HFFc6 (cell line): ENCODE data around the gene PRELP. TPM values are rescaled to one million over a fixed set of nuclear protein-coding genes. Genes with fewer than 3 reads are reported as not detected.

ENCODE experiments used
- DNase-seq: peaks from one replicate; pipeline ENCODE4 v3.0.0-alpha.2; 2018
- H3K27ac Mint-ChIP-seq: 2 replicates; pipeline ENCODE4 v1.8.0; 2020; ENCODE audit warnings: mild to moderate bottlenecking, mixed read lengths
- H3K27me3 Mint-ChIP-seq: 2 replicates; pipeline ENCODE4 v1.8.0; 2021; ENCODE audit warnings: mild to moderate bottlenecking, moderate library complexity, mixed read lengths; ENCODE audit not compliant: insufficient read depth
- H3K36me3 Mint-ChIP-seq: 2 replicates; pipeline ENCODE4 v1.8.0; 2021; ENCODE audit warnings: low read depth, mixed read lengths
- H3K4me1 Mint-ChIP-seq: 2 replicates; pipeline ENCODE4 v1.8.0; 2020; ENCODE audit warnings: low read depth, mixed read lengths
- H3K4me3 Mint-ChIP-seq: 2 replicates; pipeline ENCODE4 v1.8.0; 2020; ENCODE audit warnings: mild to moderate bottlenecking, moderate library complexity, mixed read lengths
- H3K9me3 Mint-ChIP-seq: 2 replicates; pipeline ENCODE4 v1.8.0; 2020; ENCODE audit warnings: mild to moderate bottlenecking, mixed read lengths
- total RNA-seq, 6 experiments: library from RNA; stranded (reverse); fragmentation: NEBNext Ultra II Directional; extraction: Animal tissue kit (Norgen Biotek cat#: 25700); gene quantifications; 2 replicates in 1 of 6; 3 replicates in 5 of 6; pipeline ENCODE4 v1.2.3, GENCODE V29; 2021
- TF ChIP-seq, protein P1 (sequence below): fragments of 200-600 bp; sonication (generic); IDR thresholded peaks from 2 replicates; pipeline ENCODE4 v1.5.0; 2021; ENCODE audit warnings: antibody characterized with exemption, mild to moderate bottlenecking

PRELP gene
- total RNA-seq, 6 experiments from 2014 or later = 0.59 to 0.81 (median 0.70) TPM

DNA sequence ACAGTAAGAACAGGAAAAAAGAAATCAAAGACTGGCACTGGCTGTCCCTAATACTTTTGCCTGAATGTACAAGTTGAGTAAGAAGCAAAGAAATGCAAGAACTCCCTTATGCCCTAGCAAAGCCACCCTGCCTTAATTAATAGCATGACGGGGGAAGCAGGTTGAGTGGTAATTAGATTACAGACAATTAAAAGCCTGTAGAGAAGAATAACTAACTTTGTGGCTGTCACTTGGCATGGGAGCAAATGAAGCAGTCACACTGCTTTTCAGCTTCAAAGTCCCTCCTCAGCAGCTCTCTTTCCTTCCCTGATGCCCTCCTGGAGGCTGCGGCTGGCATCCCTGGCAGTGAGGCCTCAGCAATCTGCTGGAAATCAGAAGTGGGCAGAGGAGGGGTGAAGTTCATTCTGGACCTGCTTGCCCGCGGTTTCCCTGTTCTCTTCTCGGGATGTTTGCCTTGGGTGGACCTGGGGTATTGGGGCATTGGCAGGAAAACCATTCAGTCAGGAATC is 21.7 kb downstream of the PRELP start:
- peaks cover 5% of the 10 kb centered on the region; the same call in 1 of the 2 replicates for H3K4me1 Mint-ChIP-seq
- peaks cover 2% of the 10 kb centered on the region; the same call in 1 of the 2 replicates for H3K27me3 Mint-ChIP-seq
- TF ChIP-seq, protein P1, sequence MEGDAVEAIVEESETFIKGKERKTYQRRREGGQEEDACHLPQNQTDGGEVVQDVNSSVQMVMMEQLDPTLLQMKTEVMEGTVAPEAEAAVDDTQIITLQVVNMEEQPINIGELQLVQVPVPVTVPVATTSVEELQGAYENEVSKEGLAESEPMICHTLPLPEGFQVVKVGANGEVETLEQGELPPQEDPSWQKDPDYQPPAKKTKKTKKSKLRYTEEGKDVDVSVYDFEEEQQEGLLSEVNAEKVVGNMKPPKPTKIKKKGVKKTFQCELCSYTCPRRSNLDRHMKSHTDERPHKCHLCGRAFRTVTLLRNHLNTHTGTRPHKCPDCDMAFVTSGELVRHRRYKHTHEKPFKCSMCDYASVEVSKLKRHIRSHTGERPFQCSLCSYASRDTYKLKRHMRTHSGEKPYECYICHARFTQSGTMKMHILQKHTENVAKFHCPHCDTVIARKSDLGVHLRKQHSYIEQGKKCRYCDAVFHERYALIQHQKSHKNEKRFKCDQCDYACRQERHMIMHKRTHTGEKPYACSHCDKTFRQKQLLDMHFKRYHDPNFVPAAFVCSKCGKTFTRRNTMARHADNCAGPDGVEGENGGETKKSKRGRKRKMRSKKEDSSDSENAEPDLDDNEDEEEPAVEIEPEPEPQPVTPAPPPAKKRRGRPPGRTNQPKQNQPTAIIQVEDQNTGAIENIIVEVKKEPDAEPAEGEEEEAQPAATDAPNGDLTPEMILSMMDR = no peak
- no peak overlapping the region for H3K27ac Mint-ChIP-seq
- no peaks in the 10 kb centered on the region for H3K36me3 Mint-ChIP-seq
- no peak for DNase-seq
- H3K9me3 Mint-ChIP-seq = no peaks in the 10 kb centered on the region
- no peak overlapping the region for H3K4me3 Mint-ChIP-seq

DNA sequence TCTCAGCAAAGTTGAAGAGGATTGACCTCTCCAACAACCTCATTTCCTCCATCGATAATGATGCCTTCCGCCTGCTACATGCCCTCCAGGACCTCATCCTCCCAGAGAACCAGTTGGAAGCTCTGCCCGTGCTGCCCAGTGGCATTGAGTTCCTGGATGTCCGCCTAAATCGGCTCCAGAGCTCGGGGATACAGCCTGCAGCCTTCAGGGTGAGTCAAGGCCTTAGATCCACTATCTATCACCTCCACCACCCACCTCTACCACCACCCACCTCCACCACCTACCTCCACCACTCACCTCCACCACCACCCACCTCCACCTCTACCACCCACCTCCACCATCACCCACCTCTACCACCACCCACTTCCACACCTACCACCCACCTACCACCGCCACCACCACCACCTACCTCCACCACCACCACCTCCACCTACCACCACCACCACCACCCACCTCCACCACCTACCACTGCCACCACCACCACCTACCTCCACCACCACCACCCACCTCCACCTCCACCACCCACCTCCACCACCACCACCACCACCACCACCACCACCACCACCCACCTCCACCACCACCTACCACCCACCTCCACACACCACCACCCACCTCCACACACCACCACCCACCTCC is 24.2 kb downstream of the PRELP start:
- H3K27me3 Mint-ChIP-seq = peaks cover 2% of the 10 kb centered on the region; the same call in 1 of the 2 replicates

DNA sequence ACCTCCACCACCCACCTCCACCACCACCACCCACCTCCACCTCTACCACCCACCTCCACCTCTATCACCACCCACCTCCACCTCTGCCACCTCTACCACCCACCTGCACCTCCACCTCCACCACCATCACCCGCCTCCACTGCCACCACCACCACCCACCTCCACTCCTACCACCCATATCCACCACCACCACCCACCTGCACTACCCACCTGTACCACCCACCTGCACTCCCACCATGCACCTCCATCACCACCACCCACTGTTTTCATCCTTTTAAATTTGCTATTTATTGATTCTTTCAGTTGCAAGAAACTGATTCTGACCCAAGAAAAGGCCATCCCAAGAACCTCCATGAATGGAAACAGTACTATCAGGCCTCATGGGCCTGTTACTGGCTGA is 24.7 kb downstream of the PRELP start:
- no peaks in the 10 kb centered on the region for H3K36me3 Mint-ChIP-seq
- H3K27ac Mint-ChIP-seq = no peak overlapping the region
- H3K4me1 Mint-ChIP-seq = peaks cover 17% of the 10 kb centered on the region
- peaks cover 2% of the 10 kb centered on the region; the same call in 1 of the 2 replicates for H3K27me3 Mint-ChIP-seq
- no peak for DNase-seq
- H3K4me3 Mint-ChIP-seq = no peak overlapping the region
- TF ChIP-seq, protein P1 = no peak
- no peaks in the 10 kb centered on the region for H3K9me3 Mint-ChIP-seq

More for the DNA sequence above, 24.2 kb downstream of the PRELP start:
- TF ChIP-seq, protein P1 = no peak
- H3K36me3 Mint-ChIP-seq = no peaks in the 10 kb centered on the region
- DNase-seq = no peak
- no peak overlapping the region for H3K4me3 Mint-ChIP-seq
- peaks cover 12% of the 10 kb centered on the region for H3K4me1 Mint-ChIP-seq
- H3K27ac Mint-ChIP-seq = no peak overlapping the region
- H3K9me3 Mint-ChIP-seq = no peaks in the 10 kb centered on the region

DNA sequence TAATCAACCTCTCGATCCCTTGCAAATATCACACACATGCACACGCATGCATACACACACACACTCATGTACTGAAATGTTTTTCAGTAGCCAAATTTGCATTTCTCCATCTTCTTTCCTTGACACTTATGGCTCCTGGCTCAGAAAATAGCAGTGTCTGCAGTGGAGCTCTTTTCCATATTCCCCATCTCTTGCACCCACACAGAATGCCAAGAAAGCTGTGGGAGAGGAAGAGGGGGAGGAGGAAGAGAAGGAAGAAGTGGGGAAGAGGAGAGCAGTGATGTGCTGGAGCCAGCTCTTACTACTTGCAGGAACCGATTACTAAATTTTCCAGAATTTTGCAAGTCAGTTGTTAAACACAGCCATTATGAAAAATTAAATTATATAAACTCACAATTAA is 28.2 kb downstream of the PRELP start:
- Mint-ChIP-seq H3K9me3 (no peaks in the 10 kb centered on the region), H3K27ac (no peak overlapping the region), H3K4me3 (no peak overlapping the region), H3K4me1 (peaks cover 50% of the 10 kb centered on the region), H3K27me3 (no peaks in the 10 kb centered on the region), H3K36me3 (no peaks in the 10 kb centered on the region)
- TF ChIP-seq, protein P1 = no peak
- no peak for DNase-seq

- H3K4me3 Mint-ChIP-seq = no peak overlapping the region
- TF ChIP-seq, protein P1 = peak; percentile 97
- peak; percentile 69 for DNase-seq
- no peaks in the 10 kb centered on the region for H3K9me3 Mint-ChIP-seq
- H3K4me1 Mint-ChIP-seq = peaks cover 58% of the 10 kb centered on the region
- H3K27me3 Mint-ChIP-seq = no peaks in the 10 kb centered on the region
- H3K36me3 Mint-ChIP-seq = no peaks in the 10 kb centered on the region
- peak overlapping the region; percentile 64 for H3K27ac Mint-ChIP-seq
These were observed 29.0 kb downstream of the PRELP start for GRCh38 chr1:203504400-203505250.
